ENCODE data around the gene FLT3LG.
A peak's percentile ranks its signal among the peaks of the same experiment; 100 is the strongest.

The FLT3LG gene

GRCh38 chr19:49451430-49452181 lies 22.4 kb upstream of the FLT3LG start, which contains the start of gene PIH1D1:
Gene PIH1D1, minus strand, starts transcription at chr19:49451814. Its CDS starts 240 bp downstream, at chr19:49451574.
- Histone ChIP-seq H2BK12ac (ENCODE audit: low read length) (no peak within 1 kb of the TSS), H3K36me3 (ENCODE audit: control insufficient read depth in 1 of 2, insufficient read depth in 2 of 2, low read length in 2 of 2) (peaks cover 24 to 27% of the 10 kb centered on the region in 2 experiments), H2AFZ (ENCODE audit: insufficient read depth, low read length, poor library complexity) (peak within 1 kb of the TSS; percentile 83), H2BK5ac (ENCODE audit: low read depth, low read length, poor library complexity) (peak within 1 kb of the TSS; percentile 23), H3K4me1 (ENCODE audit: control insufficient read depth in 1 of 2, insufficient read depth in 2 of 2, low read length in 2 of 2) (peaks cover 0 to 3% of the 10 kb centered on the region in 2 experiments), H3K79me1 (ENCODE audit: low read length) (peaks cover 11% of the 10 kb centered on the region), H2BK120ac (ENCODE audit: insufficient read depth, low read length, poor library complexity) (peak within 1 kb of the TSS; percentile 75), H4K8ac (ENCODE audit: low read depth, low read length) (peak within 1 kb of the TSS; percentile 94), H3K9me3 (ENCODE audit: insufficient read depth, low read depth, low read length) (no peaks in the 10 kb centered on the region), H3K23ac (ENCODE audit: low read length) (no peak within 1 kb of the TSS), H3K9ac (ENCODE audit: low read length) (peak within 1 kb of the TSS; percentile 85), H3K27ac (ENCODE audit: low read depth, low read length) (peak within 1 kb of the TSS; percentile 97), H3K79me2 (ENCODE audit: control insufficient read depth, insufficient read depth, low read length, poor library complexity) (peaks cover 9% of the 10 kb centered on the region), H4K12ac (ENCODE audit: low read depth, low read length) (peak within 1 kb of the TSS; percentile 79), H3K4me2 (ENCODE audit: low read length) (peak within 1 kb of the TSS; percentile 97), H4K91ac (ENCODE audit: low read depth, low read length) (peak within 1 kb of the TSS; percentile 82), H3K14ac (ENCODE audit: low read length) (peak within 1 kb of the TSS; percentile 85), H3K4ac (ENCODE audit: low read depth, low read length) (peak within 1 kb of the TSS; percentile 96), H3K4me3 (ENCODE audit: low read depth, low read length) (peak within 1 kb of the TSS; percentile 85), H2AK5ac (ENCODE audit: low read length) (peak within 1 kb of the TSS; percentile 94), H3K18ac (ENCODE audit: low read length) (peak within 1 kb of the TSS; percentile 72), H3K27me3 (ENCODE audit: insufficient read depth, low read length) (no peaks in the 10 kb centered on the region)
- peak; percentile 99 for DNase-seq
- no CpG with 5 or more reads among the region's 42 CpGs for WGBS (ENCODE audit: extremely low coverage, insufficient coverage, insufficient read length)

- Histone ChIP-seq H2BK120ac (ENCODE audit: insufficient read depth, low read length, poor library complexity) (peak within 1 kb of the TSS; percentile 73), H3K27ac (ENCODE audit: low read depth, low read length) (peak within 1 kb of the TSS; percentile 97), H3K4me3 (ENCODE audit: low read depth, low read length) (peak within 1 kb of the TSS; percentile 85), H3K79me2 (ENCODE audit: control insufficient read depth, insufficient read depth, low read length, poor library complexity) (peaks cover 9% of the 10 kb centered on the region), H3K14ac (ENCODE audit: low read length) (peak within 1 kb of the TSS; percentile 95), H3K79me1 (ENCODE audit: low read length) (peaks cover 11% of the 10 kb centered on the region), H3K4me1 (ENCODE audit: control insufficient read depth in 1 of 2, insufficient read depth in 2 of 2, low read length in 2 of 2) (peaks cover 0 to 3% of the 10 kb centered on the region in 2 experiments), H3K18ac (ENCODE audit: low read length) (peak within 1 kb of the TSS; percentile 82), H2BK12ac (ENCODE audit: low read length) (no peak within 1 kb of the TSS), H3K36me3 (ENCODE audit: control insufficient read depth in 1 of 2, insufficient read depth in 2 of 2, low read length in 2 of 2) (peaks cover 9 to 15% of the 10 kb centered on the region in 2 experiments), H3K23ac (ENCODE audit: low read length) (no peak within 1 kb of the TSS), H3K9ac (ENCODE audit: low read length) (peak within 1 kb of the TSS; percentile 73), H4K12ac (ENCODE audit: low read depth, low read length) (peak within 1 kb of the TSS; percentile 92), H2BK5ac (ENCODE audit: low read depth, low read length, poor library complexity) (peak within 1 kb of the TSS; percentile 81), H3K27me3 (ENCODE audit: insufficient read depth, low read length) (no peaks in the 10 kb centered on the region), H4K8ac (ENCODE audit: low read depth, low read length) (peak within 1 kb of the TSS; percentile 95), H3K9me3 (ENCODE audit: insufficient read depth, low read depth, low read length) (no peaks in the 10 kb centered on the region), H3K4me2 (ENCODE audit: low read length) (peak within 1 kb of the TSS; percentile 60), H3K4ac (ENCODE audit: low read depth, low read length) (peak within 1 kb of the TSS; percentile 90), H2AK5ac (ENCODE audit: low read length) (peak within 1 kb of the TSS; percentile 78), H2AFZ (ENCODE audit: insufficient read depth, low read length, poor library complexity) (peak within 1 kb of the TSS; percentile 84), H4K91ac (ENCODE audit: low read depth, low read length) (peak within 1 kb of the TSS; percentile 97)
- WGBS (ENCODE audit: extremely low coverage, insufficient coverage, insufficient read length), result no CpG with 5 or more reads among the region's 66 CpGs
- peak; percentile 99 for DNase-seq
Observed at GRCh38 chr19:49453013-49453756, 20.8 kb upstream of the FLT3LG start, which contains the start of gene ALDH16A1. Gene ALDH16A1, plus strand, starts transcription at chr19:49453225. Its CDS starts 107 bp downstream, at chr19:49453332.

GRCh38 chr19:49453757-49454240 lies 20.2 kb upstream of the FLT3LG start:
- Histone ChIP-seq H4K12ac (ENCODE audit: low read depth, low read length) (peak overlapping the region; percentile 88), H4K8ac (ENCODE audit: low read depth, low read length) (peak overlapping the region; percentile 95), H3K4ac (ENCODE audit: low read depth, low read length) (peak overlapping the region; percentile 90), H3K23ac (ENCODE audit: low read length) (no peak overlapping the region), H3K27ac (ENCODE audit: low read depth, low read length) (peak overlapping the region; percentile 97), H3K9me3 (ENCODE audit: insufficient read depth, low read depth, low read length) (no peaks in the 10 kb centered on the region), H3K18ac (ENCODE audit: low read length) (peak overlapping the region; percentile 70), H2BK5ac (ENCODE audit: low read depth, low read length, poor library complexity) (peak overlapping the region; percentile 49), H3K27me3 (ENCODE audit: insufficient read depth, low read length) (no peaks in the 10 kb centered on the region), H3K79me1 (ENCODE audit: low read length) (peaks cover 11% of the 10 kb centered on the region), H3K4me2 (ENCODE audit: low read length) (peak overlapping the region; percentile 60), H3K14ac (ENCODE audit: low read length) (peak overlapping the region; percentile 85), H2AFZ (ENCODE audit: insufficient read depth, low read length, poor library complexity) (peak overlapping the region; percentile 58), H3K9ac (ENCODE audit: low read length) (peak overlapping the region; percentile 73), H3K4me1 (ENCODE audit: control insufficient read depth in 1 of 2, insufficient read depth in 2 of 2, low read length in 2 of 2) (peaks cover 0 to 8% of the 10 kb centered on the region in 2 experiments), H2BK120ac (ENCODE audit: insufficient read depth, low read length, poor library complexity) (peak overlapping the region; percentile 39), H3K36me3 (ENCODE audit: control insufficient read depth in 1 of 2, insufficient read depth in 2 of 2, low read length in 2 of 2) (peaks cover 6 to 12% of the 10 kb centered on the region in 2 experiments), H3K4me3 (ENCODE audit: low read depth, low read length) (peak overlapping the region; percentile 73), H2BK12ac (ENCODE audit: low read length) (no peak overlapping the region), H4K91ac (ENCODE audit: low read depth, low read length) (peak overlapping the region; percentile 97), H3K79me2 (ENCODE audit: control insufficient read depth, insufficient read depth, low read length, poor library complexity) (peaks cover 9% of the 10 kb centered on the region), H2AK5ac (ENCODE audit: low read length) (peak overlapping the region; percentile 78)
- DNase-seq, result no peak
- no CpG with 5 or more reads among the region's 10 CpGs for WGBS (ENCODE audit: extremely low coverage, insufficient coverage, insufficient read length)

GRCh38 chr19:49455773-49456172 lies 18.2 kb upstream of the FLT3LG start:
- Histone ChIP-seq H2AFZ (ENCODE audit: insufficient read depth, low read length, poor library complexity) (no peak overlapping the region), H4K12ac (ENCODE audit: low read depth, low read length) (no peak overlapping the region), H3K4me1 (ENCODE audit: control insufficient read depth in 1 of 2, insufficient read depth in 2 of 2, low read length in 2 of 2) (peaks cover 0 to 9% of the 10 kb centered on the region in 2 experiments), H3K4ac (ENCODE audit: low read depth, low read length) (no peak overlapping the region), H4K91ac (ENCODE audit: low read depth, low read length) (no peak overlapping the region), H3K4me2 (ENCODE audit: low read length) (no peak overlapping the region), H3K27ac (ENCODE audit: low read depth, low read length) (no peak overlapping the region), H3K4me3 (ENCODE audit: low read depth, low read length) (no peak overlapping the region), H4K8ac (ENCODE audit: low read depth, low read length) (no peak overlapping the region), H2BK5ac (ENCODE audit: low read depth, low read length, poor library complexity) (no peak overlapping the region), H3K18ac (ENCODE audit: low read length) (no peak overlapping the region), H3K23ac (ENCODE audit: low read length) (no peak overlapping the region), H3K14ac (ENCODE audit: low read length) (no peak overlapping the region), H3K9me3 (ENCODE audit: insufficient read depth, low read depth, low read length) (no peaks in the 10 kb centered on the region), H2AK5ac (ENCODE audit: low read length) (no peak overlapping the region), H3K36me3 (ENCODE audit: control insufficient read depth in 1 of 2, insufficient read depth in 2 of 2, low read length in 2 of 2) (peaks cover 3 to 7% of the 10 kb centered on the region in 2 experiments), H3K79me1 (ENCODE audit: low read length) (peaks cover 11% of the 10 kb centered on the region), H2BK120ac (ENCODE audit: insufficient read depth, low read length, poor library complexity) (no peak overlapping the region), H2BK12ac (ENCODE audit: low read length) (no peak overlapping the region), H3K27me3 (ENCODE audit: insufficient read depth, low read length) (no peaks in the 10 kb centered on the region), H3K9ac (ENCODE audit: low read length) (no peak overlapping the region), H3K79me2 (ENCODE audit: control insufficient read depth, insufficient read depth, low read length, poor library complexity) (peaks cover 9% of the 10 kb centered on the region)
- DNase-seq, result no peak
- no CpG with 5 or more reads among the region's 5 CpGs for WGBS (ENCODE audit: extremely low coverage, insufficient coverage, insufficient read length)
